ENCODE data around the gene GSG1L. TPM values are rescaled to one million over a fixed set of nuclear protein-coding genes. Genes with fewer than 3 reads are reported as not detected.
"Not testable (repeated sequence)": the region's sequence is repeated elsewhere in the genome, so short reads cannot be mapped to it uniquely, and the experiment has no call there.

The GSG1L gene
- total RNA-seq, 1 donor from 2014 or later, result not detected

DNA sequence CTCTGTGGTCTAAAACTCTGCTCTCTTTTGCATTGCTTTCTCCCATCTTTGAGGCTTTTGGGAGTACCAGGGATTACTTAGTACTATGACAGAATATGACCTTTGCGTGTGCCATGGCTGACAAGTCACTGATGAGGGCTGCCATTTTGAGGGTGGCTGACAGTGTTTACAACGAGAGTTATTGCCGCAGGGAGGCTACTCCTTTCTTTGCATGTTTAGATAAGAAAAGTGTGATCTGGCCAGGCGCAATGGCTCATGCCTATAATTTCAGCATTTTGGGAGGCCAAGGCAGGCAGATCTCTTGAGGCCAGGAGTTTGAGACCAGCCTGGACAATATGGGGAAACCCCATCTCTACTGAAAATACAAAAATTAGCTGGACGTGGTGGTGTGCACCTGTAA lies 77.5 kb downstream of the GSG1L start:
- no peak for ATAC-seq
- no peak for DNase-seq (ENCODE audit: low spot score)

DNA sequence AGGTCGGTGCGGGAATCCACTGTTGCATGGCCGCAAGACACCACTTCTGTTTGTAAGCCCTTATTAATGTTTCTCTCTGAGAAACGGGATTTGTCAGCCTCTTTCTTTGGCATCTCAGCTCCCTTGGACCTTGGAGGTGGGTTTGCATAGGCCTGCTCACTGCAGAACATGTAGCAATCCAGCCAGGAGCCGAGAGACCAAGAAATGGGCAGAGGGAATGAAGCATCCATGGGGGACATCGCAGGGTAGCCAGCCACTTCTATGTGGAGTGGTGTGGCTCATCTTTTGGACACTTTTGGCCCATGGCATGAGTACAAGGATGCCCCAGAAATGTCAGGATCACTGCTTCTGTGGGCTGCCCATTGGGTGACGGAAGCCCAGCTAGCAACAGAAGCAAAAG lies 79.4 kb downstream of the GSG1L start:
- DNase-seq (ENCODE audit: low spot score), result no peak
- ATAC-seq, result no peak

- no peak for ATAC-seq
- DNase-seq (ENCODE audit: low spot score), result no peak
These were observed 80.3 kb downstream of the GSG1L start for GRCh38 chr16:27983244-27983643.

GRCh38 chr16:27982184-27982583 lies 81.3 kb downstream of the GSG1L start:
- no peak for ATAC-seq
- no peak for DNase-seq (ENCODE audit: low spot score)

GRCh38 chr16:27980919-27981700 lies 82.4 kb downstream of the GSG1L start:
- DNase-seq (ENCODE audit: low spot score), result no peak
- ATAC-seq, result no peak

DNA sequence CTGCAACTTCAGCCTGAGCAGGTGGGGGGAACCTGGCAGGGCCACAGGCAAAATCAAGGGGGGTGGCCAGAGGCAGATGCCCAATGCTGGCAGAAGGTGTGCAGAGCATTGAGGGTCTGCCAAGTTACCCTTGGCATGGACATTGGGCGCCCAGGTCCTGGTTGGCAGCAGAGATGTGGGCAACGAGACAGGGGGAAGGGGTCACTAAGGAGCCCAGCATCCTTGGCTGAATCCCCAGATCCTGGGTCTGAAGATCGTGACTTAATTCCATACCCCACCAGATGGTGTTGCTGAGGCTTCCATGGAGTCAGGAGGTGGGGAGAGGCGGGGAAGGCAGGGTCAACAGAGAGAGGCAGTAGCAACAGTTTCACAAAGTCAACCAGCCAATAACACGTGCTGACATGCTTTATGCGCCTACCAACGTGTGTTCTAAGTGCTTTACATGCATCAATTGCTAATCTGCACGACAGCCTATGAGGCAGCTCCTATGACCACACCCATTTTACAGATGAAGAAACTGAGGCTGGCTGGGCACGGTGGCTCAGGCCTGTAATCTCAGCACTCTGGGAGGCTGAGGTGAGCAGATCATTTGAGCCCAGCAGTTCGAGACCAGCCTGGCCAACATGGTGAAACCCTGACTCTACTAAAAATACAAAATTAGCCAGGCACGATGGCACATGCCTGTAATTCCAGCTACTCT lies 83.3 kb downstream of the GSG1L start:
- ATAC-seq (no peak), DNase-seq (ENCODE audit: low spot score) (no peak)

GRCh38 chr16:27979668-27980067 lies 83.8 kb downstream of the GSG1L start:
- DNase-seq (ENCODE audit: low spot score); ATAC-seq: not testable (repeated sequence)

DNA sequence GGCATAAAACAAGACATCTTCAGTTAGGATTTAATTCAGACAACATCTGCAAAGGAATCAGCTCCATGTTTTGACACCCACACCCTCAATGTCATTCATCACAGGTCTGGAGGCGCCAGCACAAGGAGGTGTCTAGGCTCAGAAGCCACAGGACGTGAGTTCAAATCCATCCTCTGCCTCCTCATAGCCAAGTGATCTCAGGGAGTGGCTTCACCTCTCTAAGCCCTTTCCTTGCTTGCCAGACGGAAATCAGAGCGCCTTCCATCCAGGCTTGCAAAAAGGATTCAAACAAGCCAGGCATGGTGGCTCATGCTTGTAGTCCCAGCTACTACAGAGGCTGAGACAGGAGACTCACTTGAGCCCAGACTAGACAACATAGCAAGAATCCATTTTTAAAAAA lies 84.6 kb downstream of the GSG1L start:
- DNase-seq (ENCODE audit: low spot score), result no peak
- no peak for ATAC-seq

DNA sequence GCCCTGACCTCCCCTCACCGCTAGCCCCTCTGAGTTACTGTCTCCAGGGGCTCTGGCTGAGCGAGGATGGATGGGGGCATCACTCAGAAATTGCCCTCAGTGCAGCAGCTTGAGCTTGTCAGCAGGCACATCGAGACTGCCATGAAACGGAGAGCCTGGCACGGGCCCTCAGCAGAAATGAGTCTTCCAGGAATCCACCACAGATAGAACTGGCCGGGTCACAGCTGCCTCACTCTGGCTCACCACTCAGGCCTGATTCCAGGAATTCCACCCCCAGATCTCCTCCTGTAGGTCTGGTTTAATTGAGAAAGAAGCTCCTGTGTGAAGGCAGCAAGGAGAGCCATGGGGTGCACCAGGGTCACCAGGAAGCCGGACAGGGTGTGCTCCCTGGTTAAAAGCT lies 85.5 kb downstream of the GSG1L start:
- DNase-seq (ENCODE audit: low spot score) (no peak), ATAC-seq (no peak)

DNA sequence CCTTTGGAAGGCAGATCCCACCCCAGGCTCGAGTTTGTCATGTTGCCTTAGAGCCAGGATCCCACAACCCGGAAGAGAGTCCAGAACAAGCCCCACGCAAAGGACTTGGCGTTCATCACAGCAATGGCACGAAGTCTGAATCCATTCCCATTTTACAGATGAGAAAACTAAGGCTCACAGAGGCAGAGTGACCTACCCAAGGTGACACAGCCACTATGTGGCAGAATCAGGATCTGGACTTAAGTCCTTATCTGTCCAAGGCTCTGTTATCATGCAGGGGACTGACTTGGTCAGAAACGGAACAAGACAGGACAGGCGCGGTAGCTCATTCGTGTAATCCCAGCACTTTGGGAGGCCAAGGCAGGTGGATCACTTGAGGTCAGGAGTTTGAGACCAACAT lies 86.5 kb downstream of the GSG1L start:
- DNase-seq (ENCODE audit: low spot score), result no peak
- ATAC-seq, result no peak

DNA sequence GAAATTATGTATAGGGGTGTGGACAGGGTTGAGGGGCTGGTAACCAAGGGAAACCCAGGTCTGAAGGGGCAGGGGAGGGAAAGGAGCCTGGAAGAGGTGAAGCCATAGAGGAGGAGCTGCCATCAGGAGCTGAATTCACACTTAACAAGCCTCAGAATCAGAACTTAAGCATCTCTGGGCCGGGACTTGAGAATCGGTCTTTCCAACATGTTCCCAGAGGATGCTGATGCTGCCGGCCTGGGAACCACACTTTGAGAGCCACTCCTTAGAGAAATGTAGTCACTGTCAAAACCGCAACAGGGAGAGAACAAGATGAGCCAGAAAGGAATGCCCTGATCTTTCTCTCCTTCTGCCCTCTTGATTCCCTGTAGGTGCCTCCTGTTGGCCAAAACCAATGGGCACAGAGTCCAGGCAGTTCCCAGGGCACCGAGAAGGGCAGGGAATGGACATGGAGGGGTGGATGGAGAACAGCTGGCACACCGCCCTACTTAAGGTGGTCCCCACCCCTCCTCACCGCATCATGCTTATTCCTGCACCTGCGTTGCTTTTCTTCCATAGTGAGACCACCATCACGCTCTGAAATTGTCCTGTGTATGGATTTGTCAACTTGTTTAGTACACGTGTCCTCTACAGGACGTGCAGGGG lies 88.5 kb downstream of the GSG1L start:
- no peak for ATAC-seq
- no peak for DNase-seq (ENCODE audit: low spot score)

- DNase-seq (ENCODE audit: low spot score), result no peak
- ATAC-seq, result no peak
These were observed 89.8 kb downstream of the GSG1L start for GRCh38 chr16:27973678-27974077.

- ATAC-seq, result peak; percentile 93
- no peak for DNase-seq (ENCODE audit: low spot score)
These were observed 91.0 kb downstream of the GSG1L start for GRCh38 chr16:27972500-27972899.

- no peak for ATAC-seq
- no peak for DNase-seq (ENCODE audit: low spot score)
These were observed 93.9 kb downstream of the GSG1L start for GRCh38 chr16:27969574-27969973.

GRCh38 chr16:27967169-27967568 lies 96.3 kb downstream of the GSG1L start:
- DNase-seq (ENCODE audit: low spot score) (no peak), ATAC-seq (no peak)

- no peak for DNase-seq (ENCODE audit: low spot score)
- ATAC-seq, result no peak
These were observed 96.8 kb downstream of the GSG1L start for GRCh38 chr16:27966756-27967155.

- DNase-seq (ENCODE audit: low spot score), result no peak
- ATAC-seq, result no peak
These were observed 97.7 kb downstream of the GSG1L start for GRCh38 chr16:27965801-27966200.

DNA sequence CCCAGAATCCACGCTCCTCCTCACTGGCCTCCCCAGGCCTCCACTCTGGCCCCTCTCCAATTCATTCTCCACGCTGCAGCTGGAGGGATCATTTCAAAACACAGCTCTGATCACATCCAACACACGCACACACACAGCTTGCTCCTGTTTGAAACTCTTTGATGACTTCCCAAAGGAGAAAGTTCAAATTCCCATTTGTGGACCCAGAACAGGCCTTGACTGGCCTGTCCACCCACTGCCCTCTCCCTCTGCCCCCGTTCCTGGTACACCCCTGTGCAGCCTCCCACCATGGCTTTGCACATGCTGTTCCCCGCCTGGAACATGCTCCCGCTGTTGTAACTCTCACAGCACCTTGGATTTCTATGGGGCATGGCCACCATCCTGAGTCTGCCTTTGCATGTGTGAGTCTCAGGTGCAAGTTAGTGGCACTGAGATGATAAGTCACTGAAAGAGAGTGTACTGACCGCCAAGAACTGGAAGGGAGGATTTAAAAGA lies 100.0 kb downstream of the GSG1L start:
- DNase-seq (ENCODE audit: low spot score), result no peak
- no peak for ATAC-seq

GRCh38 chr16:27962197-27962596 lies 101.3 kb downstream of the GSG1L start:
- ATAC-seq, result no peak

DNA sequence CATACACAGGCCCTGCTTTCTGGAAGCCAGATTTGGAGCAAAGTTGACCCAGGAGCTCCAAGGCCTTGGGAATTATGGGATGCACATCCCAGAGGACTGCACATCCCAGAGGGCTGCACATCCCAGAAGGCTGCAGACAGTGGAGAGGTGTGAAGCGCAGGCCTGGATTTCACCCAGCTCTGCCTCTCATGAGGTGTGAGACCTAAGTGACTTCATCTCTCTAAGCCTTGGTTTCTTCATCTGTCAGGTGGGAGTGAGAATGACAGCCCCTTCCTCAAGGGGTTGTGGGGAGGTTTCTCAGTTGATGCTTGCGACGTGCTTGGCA lies 102.3 kb downstream of the GSG1L start:
- DNase-seq (ENCODE audit: low spot score) (no peak), ATAC-seq (no peak)

More at GRCh38 chr16:27962197-27962596, 101.3 kb downstream of the GSG1L start:
- no peak for DNase-seq (ENCODE audit: low spot score)

- ATAC-seq (no peak), DNase-seq (ENCODE audit: low spot score) (no peak)
These were observed 102.8 kb downstream of the GSG1L start for GRCh38 chr16:27960619-27961295.
